ENCODE data around the gene PUS7.
"Not testable (repeated sequence)": the region's sequence is repeated elsewhere in the genome, so short reads cannot be mapped to it uniquely, and the experiment has no call there.

Gene PUS7

DNA sequence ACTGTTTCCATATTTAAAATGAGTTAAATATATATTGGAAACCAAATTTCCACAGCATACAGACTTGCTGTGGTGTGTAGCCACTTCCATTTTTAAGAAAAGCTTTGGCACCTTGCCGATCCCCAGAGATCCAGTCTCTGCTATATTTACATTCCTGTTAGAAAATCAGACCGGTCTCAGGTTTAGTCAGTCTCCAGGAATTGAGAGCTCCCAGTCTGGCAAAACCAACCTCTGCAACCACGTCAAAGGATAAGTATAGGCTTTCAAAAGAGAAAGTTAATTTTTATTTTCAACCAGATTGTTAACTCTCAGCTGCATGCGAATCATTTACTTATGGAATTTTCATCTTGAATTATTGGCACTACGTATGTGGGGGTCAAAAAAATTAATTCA is 28.2 kb downstream of the PUS7 start:
- DNase-seq = no peak

DNA sequence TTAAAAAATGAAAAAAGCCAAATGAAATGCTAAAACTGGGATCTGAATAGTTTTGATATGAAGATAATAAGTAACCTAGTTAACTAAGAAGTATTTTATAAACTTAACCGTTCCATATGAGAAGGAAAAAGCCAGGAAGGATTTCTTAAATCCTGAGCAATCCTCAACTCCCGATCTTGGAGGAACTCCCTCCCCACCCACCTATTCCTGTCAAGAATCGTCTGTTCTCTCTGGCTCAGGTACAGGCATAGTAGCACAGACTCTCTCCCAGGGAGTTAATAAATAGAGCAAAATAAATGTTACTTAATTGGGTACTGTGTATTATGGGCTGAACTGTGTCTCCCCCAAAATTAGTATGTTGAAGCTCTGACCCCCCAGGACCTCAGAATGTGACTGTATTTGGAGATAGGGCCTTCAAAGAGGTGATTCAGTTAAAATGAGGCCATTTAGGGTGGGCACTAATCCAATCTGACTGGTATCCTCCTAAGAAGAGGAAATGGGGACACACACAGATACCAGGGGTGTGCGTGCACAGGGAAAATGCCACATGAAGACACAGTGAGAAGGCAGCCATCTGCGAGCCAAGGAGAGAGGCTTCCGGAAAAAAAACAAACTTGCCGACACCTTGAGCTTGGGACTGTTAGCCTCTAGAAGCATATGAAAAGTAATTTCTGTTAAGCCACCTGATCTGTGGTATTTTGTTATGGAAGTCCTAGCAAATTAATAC is 28.7 kb downstream of the PUS7 start:
- peak in 1 of 14 donors; percentile 67 for DNase-seq

DNA sequence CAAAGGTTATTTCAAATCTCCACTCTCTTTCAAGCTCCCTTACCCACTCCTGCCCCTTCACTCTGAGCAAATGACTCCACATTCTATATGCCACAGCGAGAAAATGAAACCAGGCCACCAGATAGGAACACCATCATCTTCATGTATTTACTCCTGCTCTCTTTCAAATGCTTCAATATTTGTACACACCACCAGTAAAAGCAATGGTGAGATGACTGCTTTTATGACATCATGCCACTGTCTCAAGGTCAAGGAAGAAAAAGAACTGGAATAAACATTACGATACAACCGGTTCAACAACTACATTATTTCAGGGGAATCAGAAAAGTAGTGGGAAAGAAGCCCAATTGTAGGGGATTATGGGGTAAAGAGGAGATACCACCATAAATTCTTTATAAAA is 32.7 kb downstream of the PUS7 start:
- no peak for DNase-seq

DNA sequence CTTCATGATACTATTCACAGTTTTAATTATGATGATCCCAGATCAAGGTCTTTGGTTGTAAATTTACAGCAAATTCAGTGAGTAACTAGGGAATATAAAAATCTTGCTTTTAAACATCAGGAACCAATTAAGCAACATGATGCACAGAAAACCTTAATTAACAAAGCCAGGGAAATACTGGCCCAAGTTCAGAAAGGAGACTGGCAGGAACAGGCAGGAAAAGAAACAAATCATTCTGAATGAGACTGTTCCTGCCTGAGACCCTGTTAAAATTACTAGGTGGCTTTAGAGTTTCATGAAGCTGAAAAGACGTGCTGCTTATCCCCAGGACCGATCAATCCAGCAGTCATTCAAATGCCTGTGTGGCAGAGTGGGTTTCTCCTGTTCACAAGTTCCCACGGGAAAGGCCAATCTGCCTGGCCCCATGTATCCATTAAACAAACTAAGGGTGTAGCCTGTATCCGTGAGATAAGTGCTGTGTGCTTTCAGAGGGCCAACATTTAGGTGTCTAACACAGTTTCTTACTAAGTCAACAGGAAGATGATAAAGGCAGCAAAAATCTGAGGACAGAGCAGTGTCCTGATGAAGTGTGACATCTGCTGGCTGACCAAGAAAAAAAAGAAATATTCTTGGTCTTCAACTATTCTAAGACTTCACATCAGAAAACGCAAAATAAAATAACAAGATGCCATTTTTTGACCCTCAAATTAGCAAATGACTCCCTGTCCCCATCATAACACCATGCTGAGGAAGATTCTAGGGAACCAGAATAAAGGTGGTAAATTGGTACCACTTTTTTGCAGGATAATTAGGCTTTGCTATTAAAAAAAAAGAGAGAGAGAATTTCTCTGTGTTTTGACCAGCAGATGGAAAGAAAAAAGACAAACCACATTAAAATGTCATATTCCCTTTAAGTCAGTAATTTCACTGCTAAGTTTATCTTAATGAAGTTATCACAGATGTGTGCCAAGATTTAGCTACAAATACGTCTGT is 34.2 kb downstream of the PUS7 start:
- DNase-seq = peak in 4 of 14 donors; percentile 0 to 16 (median 10)

DNA sequence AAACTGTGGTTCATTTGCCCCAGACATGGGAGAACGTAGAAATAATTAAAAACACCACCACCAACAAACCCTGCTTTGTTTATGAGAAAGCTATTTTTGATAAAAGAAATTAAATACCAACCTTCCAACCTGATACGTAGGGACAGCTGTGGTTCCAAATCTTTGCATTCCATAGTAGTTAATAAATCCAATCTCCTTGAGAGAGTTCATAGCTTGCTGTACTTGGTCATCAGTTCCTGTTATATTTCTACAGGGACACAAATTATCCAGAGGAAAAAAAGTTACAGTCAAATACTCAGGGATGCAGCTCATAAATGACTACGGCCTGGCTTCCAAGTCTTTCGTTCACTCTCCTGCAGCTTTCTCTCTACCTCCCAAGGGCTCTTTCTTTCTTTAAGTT is 41.1 kb downstream of the PUS7 start:
- no peak for DNase-seq

DNA sequence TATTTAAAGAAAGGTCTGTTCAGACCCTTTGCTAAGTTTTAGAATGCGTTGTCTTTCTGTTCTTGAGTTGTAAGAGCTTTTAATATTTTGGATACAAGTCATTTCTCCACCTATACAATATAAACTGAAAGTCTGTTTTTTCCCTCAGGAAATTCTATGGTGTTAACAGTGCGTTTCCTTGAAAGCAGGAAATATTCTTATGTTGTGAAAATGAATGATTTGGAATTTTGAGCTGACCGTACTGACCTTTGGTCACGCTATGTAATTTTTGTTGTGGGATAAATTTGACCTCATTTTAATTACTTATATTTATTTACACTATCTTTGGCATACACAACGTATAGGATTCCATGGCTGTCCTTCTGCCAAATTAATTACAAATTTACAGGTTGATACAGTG is 43.5 kb downstream of the PUS7 start:
- DNase-seq = no peak

DNA sequence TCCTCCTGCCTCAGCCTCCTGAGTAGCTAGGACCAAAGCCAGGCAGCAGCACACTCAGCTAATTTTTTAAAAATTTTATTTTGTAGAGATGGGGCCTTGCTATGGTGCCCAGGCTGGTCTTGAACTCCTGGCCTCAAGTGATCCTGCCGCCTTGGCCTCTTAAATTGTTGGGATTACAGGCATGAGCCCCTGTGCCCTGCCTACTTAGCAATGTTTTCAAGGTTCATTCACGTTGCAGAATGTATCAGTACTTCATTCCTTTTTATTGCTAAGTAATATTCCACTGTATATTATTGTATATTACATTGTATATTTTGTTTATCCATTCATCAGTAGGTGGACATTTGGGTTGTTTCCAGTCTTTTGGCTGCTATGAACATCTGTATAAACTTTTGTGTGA is 44.2 kb downstream of the PUS7 start:
- DNase-seq = no peak

DNA sequence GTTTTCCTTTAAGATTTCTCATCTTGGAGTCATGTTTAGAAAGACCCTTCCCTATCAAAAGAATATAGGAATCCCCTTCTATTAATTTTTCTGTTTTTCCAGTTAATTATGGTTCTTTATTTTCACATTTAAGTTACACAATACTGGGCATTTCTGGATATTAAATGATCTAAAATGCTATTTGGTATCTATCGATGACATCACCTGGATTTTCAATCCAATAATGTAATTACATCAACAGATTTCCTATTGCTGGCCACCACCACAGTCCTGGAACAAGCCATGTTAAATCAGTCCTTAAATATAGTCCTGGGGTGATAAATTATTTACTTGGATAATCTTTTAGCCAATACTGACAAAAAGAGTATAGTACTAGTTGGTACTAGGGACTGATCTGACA is 48.0 kb downstream of the PUS7 start:
- no peak for DNase-seq

DNA sequence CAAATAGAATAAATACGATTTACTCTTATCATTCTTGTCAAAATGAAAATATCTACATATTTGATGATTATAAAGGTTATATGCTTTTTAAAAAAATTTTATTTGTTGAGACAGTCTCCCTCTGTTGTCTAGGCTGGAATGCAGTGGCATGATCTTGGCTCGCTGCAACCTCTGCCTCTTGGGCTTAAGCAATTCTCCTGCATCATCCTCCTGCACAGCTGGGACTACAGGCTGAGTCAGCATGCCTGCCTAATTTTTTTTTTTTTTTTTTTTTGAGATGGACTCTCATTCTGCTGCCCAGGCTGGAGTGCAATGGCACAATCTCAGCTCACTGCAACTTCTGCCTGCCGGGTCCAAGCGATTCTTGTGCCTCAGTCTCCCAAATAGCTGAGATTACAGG is 48.9 kb downstream of the PUS7 start:
- DNase-seq = no peak

DNA sequence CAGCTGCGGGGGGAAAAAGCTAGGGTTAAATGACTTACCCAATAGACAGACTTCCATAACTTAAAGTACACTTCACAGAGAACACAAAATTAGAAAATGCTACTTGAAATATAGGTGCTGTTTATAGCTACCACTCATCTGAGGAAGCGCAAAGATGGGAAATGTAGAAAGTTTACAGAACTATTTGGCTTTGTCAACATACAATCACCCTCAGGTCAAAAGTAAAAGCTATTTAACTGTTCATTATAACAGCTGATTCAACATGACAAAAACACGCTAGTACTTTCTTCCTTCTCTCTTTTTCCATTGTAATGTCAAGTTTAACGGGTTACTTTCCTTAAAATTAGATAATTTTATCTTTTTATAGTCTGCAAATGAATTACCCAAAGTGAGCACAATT is 51.2 kb downstream of the PUS7 start:
- DNase-seq = no peak

DNA sequence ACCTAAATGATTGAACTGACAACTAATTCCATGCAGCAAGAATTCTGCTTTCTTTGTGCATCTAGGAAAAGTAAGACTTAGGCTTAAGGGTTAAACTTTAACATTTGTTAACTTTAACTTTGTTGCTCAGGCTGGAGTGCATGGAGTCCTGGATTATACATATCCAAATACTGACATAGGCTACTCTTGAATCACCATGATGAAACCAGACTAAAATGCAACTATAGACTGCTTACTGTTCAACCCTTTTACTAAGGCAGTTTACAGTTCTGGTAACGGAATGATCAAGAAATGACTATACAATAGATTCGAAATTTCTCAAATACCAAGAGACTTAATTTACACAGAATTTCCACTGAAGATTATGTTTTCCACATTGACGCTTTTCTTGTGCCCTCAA is 52.0 kb downstream of the PUS7 start:
- DNase-seq = no peak

DNA sequence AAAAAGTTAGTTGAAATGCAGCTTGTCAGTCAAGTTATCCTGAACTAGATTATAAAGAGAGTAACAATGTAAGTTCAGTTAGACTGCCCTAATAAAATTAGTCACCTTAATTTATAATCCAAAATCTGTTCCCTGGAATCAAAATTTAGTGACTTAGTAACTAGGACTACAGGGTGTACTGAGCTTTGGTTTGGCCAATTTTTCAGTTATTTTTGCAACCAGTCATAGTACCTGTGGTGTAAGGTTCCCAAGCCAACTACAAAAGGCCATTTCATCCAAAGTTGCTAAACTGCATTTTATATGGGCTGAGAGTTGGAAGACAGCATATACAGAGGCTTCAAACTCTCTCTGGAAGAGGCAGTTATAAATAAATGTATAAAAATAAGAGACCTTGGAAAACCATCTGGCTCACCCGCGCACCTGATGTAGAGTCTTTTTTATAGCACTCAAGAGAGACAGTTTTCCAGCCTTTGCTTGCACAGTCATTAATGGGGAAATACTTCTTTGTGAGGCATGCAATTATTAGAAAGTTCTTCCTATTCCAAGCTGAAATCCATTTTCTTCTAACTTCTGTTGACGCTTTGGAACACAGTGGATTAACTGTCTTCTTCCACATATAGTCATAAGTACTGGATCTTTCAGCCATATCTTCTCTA is 59.2 kb downstream of the PUS7 start:
- no peak for DNase-seq

DNA sequence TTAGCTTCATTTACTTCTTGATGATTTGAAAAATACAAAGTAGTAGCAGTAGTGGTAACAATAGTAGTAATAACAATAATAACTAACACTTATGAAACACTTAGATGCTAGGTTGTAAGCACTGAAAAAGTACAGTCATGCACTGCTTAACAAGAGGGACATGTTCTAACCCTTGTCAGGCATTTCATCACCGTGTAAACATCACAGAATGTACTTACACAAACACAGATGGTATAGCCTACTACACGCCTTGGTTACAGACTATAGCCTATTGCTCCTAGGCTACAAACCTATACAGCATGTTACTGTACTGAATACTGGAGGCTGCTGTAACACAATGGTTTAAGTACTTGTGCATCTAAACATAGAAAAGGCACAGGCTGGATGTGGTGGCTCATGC is 60.6 kb downstream of the PUS7 start:
- no peak for DNase-seq

DNA sequence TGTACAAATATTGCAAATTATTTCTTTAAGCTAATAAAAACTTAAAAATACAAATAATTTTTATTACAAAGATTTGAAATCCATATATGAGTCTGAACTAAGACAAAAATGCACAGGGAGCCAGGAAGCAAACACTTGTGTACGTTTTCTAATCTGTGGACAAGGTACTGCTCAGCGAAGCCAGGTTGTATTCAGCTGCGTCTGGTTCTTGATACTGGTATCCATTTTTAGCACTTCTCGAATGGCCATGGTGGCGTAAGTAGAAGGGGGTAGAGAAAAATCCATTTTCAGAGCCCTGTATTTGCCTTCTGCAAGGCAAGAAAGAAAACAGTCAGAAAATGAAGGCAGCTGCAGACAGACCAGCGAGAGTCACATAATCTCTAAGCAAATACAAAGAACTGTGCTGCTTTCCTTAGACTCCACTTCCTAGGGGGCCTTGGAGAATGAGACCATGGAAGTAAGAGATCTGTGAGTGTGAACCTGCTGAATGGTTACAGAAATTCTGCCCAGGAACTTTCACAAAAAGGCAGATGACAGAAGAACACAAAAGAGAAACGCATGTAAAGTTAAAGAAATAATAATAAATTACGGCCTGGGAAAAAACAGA is 64.3 kb downstream of the PUS7 start:
- DNase-seq = no peak

DNA sequence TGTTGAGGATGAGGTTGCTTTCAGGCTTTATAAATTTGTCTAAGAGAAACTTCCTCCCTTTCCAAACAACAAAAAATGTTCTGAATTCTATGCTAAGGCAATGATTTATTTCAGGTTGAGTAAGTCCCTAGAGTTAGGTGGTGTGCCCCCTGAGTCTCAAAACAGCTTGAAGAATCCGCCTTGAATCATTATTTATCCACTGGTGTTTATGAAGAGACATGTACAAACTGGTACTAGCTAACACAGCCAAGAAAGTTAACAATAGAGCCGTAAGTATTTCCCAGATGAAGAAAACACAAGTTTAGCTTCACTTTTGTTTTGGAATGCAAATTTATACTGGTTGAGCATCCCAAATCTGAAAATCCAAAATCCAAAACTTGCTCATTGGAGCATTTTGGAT is 67.2 kb downstream of the PUS7 start:
- no peak for DNase-seq

DNA sequence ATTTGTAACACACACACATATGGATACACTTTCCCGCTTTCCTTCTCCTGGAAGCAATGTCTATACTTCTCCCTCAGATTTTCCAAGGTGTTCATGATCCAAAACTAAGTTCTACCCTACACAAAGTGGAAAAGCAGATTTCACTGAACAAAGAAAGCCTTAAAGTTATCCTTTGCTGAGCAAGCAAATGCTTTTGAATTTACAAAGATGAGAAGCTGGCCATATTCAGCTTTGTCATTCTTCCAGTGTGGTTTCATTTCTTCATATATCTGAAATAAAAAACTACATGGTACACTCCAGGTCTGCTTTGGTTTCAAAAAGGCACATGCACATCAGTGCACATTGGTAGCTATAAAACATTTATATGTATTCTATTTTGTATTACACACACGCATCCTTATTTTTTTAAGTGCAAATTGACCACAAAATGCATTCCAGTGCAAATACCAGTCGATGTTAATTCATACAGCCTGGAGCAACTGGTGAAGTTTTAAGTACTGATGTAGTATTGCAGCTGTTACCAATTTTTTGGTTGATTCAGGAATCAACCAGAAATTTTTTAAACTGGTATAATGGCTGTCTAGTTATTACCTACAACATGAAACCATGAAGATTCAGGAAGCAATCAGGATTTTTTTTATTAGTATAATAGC is 67.8 kb downstream of the PUS7 start:
- DNase-seq = no peak

DNA sequence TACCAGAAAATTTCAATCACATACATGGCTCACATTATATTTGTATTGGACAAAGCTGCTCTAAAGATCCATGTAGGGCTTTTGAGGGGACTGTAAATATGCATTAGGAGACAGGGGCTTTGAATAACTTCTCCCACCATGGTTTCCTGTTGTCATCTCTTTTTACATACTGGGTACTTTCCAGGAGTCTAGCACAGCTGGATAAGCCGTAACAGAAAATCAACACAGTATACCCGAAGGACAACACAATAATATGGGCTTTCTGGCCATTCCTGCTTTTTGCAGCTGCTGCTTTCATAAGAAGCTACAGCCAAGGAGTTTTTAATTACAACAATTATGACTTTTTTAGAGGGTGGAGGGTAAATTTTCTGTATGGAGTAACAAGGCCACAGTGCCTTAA is 70.0 kb downstream of the PUS7 start:
- DNase-seq = no peak

DNA sequence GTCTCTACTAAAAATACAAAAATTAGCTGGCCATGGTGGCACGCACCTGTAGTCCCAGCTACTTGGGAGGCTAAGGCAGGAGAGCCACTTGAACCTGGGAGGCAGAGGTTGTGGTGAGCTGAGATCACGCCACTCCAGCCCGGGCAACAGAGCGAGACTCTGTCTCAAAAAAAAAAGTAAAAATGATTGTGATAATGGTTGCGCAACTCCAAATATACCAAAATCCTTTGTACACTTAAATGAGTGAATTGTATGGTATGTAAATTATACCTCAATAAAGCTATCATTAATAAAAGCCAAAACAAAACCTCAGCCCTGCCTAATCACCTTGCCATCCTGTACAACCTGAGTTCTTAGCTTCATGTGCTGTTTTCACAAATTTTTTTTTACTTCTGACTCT is 71.2 kb downstream of the PUS7 start:
- not testable (repeated sequence) for DNase-seq

DNA sequence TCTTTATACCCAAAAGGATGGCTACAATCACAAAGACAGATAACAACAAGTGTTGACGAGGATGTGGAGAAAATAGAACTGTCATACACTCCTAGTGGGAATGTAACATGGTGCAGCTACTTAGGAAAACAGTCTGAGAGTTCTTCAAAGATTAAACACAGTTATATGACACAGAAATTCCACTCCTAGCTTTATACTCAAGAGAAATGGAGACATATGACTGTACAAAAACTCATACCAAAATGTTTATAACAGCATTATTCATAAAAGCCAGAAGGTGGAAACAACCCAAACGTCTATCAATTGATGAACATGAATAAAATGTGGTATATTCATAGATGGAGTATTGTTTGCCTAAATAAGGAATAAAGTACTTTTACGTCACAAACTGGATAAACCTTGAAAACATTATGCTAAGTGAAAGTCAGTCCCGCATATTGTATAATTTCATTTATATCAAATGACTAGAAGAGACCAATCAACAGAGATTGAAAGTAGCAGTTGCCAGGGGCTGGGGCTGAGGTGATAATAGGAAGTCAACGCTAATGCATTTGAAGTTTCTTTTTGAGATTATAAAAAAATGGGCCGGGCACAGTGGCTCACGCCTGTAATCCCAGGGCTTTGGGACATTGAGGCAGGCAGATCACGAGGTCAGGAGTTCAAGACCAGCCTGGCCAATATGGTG is 71.8 kb downstream of the PUS7 start:
- DNase-seq = no peak

DNA sequence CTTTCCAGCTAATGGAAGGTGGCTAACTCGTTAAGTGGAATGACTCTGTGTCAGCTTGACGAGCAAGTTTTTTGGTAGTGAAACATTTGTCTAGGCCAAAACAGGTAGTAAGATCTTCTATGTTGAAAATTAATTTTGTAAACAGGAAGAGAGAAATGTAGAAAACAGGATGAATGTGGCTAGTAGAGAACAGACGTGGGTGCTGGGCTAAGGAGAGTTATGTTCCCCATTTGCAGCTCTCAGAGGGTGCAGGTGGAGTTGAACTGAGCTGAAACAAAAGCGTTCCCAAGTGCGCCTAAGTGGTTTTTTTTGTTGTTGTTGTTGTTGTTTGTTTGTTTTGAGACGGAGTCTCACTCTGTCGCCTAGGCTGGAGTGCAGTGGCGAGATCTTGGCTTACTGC is 73.9 kb downstream of the PUS7 start:
- no peak for DNase-seq

DNA sequence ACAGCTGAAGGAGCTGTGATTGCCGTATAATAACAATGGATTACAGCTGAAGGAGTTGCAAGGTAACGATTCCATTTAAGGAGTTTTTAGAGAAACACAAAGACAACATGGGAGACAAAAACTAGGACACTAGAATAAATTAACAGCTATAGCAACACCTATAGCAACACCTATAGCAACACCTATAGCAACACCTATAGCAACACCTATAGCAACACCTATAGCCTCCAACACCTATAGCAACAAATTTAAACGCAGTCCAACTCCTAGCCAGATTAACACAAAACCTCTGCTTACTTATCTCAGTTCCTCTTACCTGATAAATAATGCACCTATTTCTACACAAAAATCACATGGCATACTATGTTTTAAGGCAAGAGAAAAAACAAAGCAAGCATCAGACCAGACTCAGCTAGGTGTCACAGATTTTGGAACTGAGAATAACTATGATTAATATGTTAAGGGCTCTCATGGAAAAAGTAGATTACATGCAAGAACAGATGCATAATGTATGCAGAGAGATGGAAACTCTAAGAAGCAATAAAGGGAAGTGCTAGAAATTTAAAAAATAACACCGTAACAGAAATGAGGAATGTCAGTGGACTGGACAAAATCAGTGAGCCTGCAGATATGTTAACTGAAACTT is 77.6 kb downstream of the PUS7 start:
- DNase-seq = no peak

Measured in C1 segment of cervical spinal cord (tissue), 14 donors.